SK-N-SH treated with all-trans-retinoic acid at 6 μM for 48 hours (cell line): ENCODE data around the gene HIF3A.

Experiments
- CREB5 ChIP-seq: fragments of 250-450 bp; sonication (Bioruptor Pico); IDR thresholded peaks from 2 replicates; pipeline ENCODE4 v1.5.1; 2020; ENCODE audit warnings: low read depth, mild to moderate bottlenecking, moderate library complexity
- PATZ1 ChIP-seq: fragments of 250-450 bp; sonication (Bioruptor Pico); IDR thresholded peaks from 2 replicates; pipeline ENCODE4 v1.8.0; 2020; ENCODE audit warnings: mild to moderate bottlenecking, moderate library complexity, borderline replicate concordance
- RARB ChIP-seq: fragments of 250-450 bp; sonication (Bioruptor Pico); IDR thresholded peaks from 2 replicates; pipeline ENCODE4 v1.8.0; 2021; ENCODE audit warnings: mild to moderate bottlenecking, moderate library complexity
- ZNF70 ChIP-seq: fragments of 450-650 bp; formaldehyde crosslinking; IDR thresholded peaks from 2 replicates; pipeline ENCODE4 v1.5.0; 2020; ENCODE audit warnings: mild to moderate bottlenecking, moderate library complexity

- TF ChIP-seq ZNF70 (CRISPR knock-in tag): no peak
- no peak for TF ChIP-seq RARB (CRISPR knock-in tag)
- no peak for TF ChIP-seq PATZ1
- TF ChIP-seq CREB5: no peak
These were observed 9.3 kb upstream of the HIF3A start for GRCh38 chr19:46287585-46287984.
